HCT116 (cell line): Measurements from ENCODE around the gene COL15A1.

Experiments used
- CEBPB ChIP-seq: IDR thresholded peaks from 2 replicates; pipeline ENCODE4 v1.6.1; 2012; ENCODE audit warnings: low read depth
- CTCF ChIP-seq, 3 experiments: fragments of 200-600 bp in 1 of 3; sonication (generic) in 1 of 3; IDR thresholded peaks in 2 of 3; conservative IDR thresholded peaks in 1 of 3; 2 replicates each; pipeline ENCODE4 v1.5.1; 2012 to 2017; ENCODE audit warnings: low read depth in 2 of 3, low read length in 2 of 3, antibody characterized with exemption in 1 of 3, borderline replicate concordance in 1 of 3, control low read depth in 1 of 3, mild to moderate bottlenecking in 1 of 3, mixed read lengths in 1 of 3, mixed run types in 1 of 3, moderate library complexity in 1 of 3; ENCODE audit not compliant: insufficient read depth in 1 of 3
- EGR1 ChIP-seq: IDR thresholded peaks from 2 replicates; pipeline ENCODE4 v1.6.1; 2012; ENCODE audit warnings: low read depth
- EZH2 ChIP-seq: fragments of 200-600 bp; sonication (generic); IDR thresholded peaks from 2 replicates; pipeline ENCODE4 v1.6.1; 2017; ENCODE audit warnings: antibody characterized with exemption, mixed run types
- FOSL1 ChIP-seq: IDR thresholded peaks from 2 replicates; pipeline ENCODE4 v1.6.1; 2012; ENCODE audit warnings: low read depth
- JUND ChIP-seq: IDR thresholded peaks from 2 replicates; pipeline ENCODE4 v1.6.1; 2012
- MAX ChIP-seq: IDR thresholded peaks from 2 replicates; pipeline ENCODE4 v1.6.1; 2012
- POLR2A ChIP-seq: IDR thresholded peaks from 2 replicates; pipeline ENCODE4 v1.7.0; 2011; ENCODE audit warnings: borderline replicate concordance; ENCODE audit not compliant: insufficient read depth, insufficient read length; ENCODE audit errors: extremely low read depth
- POLR2AphosphoS5 ChIP-seq: IDR thresholded peaks from 2 replicates; pipeline ENCODE4 v1.6.1; 2011; ENCODE audit warnings: mild to moderate bottlenecking, low read depth, low read length, moderate library complexity
- SP1 ChIP-seq: IDR thresholded peaks from 2 replicates; pipeline ENCODE4 v1.6.1; 2012; ENCODE audit warnings: low read depth
- ZBTB33 ChIP-seq: IDR thresholded peaks from 2 replicates; pipeline ENCODE4 v1.6.1; 2011; ENCODE audit warnings: mild to moderate bottlenecking, low read length, moderate library complexity; ENCODE audit not compliant: insufficient replicate concordance; ENCODE audit errors: extremely low read depth
- ZFX ChIP-seq: fragments of 450-650 bp; IDR thresholded peaks from 2 replicates; pipeline ENCODE4 v1.6.1; 2017
- ZNF274 ChIP-seq: fragments of 200-500 bp; sonication (Bioruptor generic); IDR thresholded peaks from 2 replicates; pipeline ENCODE4 v1.6.1; 2014; ENCODE audit warnings: mild to moderate bottlenecking, low read depth, low read length, inconsistent platforms
- TF ChIP-seq, protein P1 (sequence below): IDR thresholded peaks from 2 replicates; pipeline ENCODE4 v1.6.1; 2012; ENCODE audit warnings: low read depth

GRCh38 chr9:98999152-98999525 lies 55.4 kb downstream of the COL15A1 start:
- TF ChIP-seq POLR2A = no peak
- TF ChIP-seq CTCF (IDR thresholded peaks at IDR 0.05 in 2 of 3, conservative IDR thresholded peaks at IDR 0.05 in 1 of 3; ENCODE audit: borderline replicate concordance in 1 of 3, insufficient read depth in 1 of 3, low read depth in 2 of 3, low read length in 2 of 3) = no peak
- no peak for TF ChIP-seq POLR2AphosphoS5
- TF ChIP-seq, protein P1, sequence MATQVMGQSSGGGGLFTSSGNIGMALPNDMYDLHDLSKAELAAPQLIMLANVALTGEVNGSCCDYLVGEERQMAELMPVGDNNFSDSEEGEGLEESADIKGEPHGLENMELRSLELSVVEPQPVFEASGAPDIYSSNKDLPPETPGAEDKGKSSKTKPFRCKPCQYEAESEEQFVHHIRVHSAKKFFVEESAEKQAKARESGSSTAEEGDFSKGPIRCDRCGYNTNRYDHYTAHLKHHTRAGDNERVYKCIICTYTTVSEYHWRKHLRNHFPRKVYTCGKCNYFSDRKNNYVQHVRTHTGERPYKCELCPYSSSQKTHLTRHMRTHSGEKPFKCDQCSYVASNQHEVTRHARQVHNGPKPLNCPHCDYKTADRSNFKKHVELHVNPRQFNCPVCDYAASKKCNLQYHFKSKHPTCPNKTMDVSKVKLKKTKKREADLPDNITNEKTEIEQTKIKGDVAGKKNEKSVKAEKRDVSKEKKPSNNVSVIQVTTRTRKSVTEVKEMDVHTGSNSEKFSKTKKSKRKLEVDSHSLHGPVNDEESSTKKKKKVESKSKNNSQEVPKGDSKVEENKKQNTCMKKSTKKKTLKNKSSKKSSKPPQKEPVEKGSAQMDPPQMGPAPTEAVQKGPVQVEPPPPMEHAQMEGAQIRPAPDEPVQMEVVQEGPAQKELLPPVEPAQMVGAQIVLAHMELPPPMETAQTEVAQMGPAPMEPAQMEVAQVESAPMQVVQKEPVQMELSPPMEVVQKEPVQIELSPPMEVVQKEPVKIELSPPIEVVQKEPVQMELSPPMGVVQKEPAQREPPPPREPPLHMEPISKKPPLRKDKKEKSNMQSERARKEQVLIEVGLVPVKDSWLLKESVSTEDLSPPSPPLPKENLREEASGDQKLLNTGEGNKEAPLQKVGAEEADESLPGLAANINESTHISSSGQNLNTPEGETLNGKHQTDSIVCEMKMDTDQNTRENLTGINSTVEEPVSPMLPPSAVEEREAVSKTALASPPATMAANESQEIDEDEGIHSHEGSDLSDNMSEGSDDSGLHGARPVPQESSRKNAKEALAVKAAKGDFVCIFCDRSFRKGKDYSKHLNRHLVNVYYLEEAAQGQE = no peak
- no peak for TF ChIP-seq ZFX
- TF ChIP-seq EGR1 = no peak
- no peak for TF ChIP-seq JUND
- no peak for TF ChIP-seq MAX
- TF ChIP-seq CEBPB = no peak
- no peak for TF ChIP-seq FOSL1
- TF ChIP-seq ZBTB33 = no peak
- no peak for TF ChIP-seq ZNF274
- TF ChIP-seq SP1 = no peak
- TF ChIP-seq EZH2 = no peak
